Uterus (tissue), 4 donors: ENCODE results near the gene LY6G5B. TPM values are rescaled to one million over a fixed set of nuclear protein-coding genes. Genes with fewer than 3 reads are reported as not detected.
A peak's percentile ranks its signal among the peaks of the same experiment; 100 is the strongest.

Source experiments
- DNase-seq, 2 donors: peaks; one replicate each; pipeline ENCODE4 v3.0.0-alpha.2; 2019 to 2020
- H3K27ac ChIP-seq, 2 donors: fragments of 200-600 bp; sonication (generic); 1 replicate in 1 of 2; 2 replicates in 1 of 2; pipeline ENCODE4 v1.5.1; 2016 to 2018
- H3K27me3 ChIP-seq, 2 donors: fragments of 200-600 bp; sonication (generic); one replicate each; pipeline ENCODE4 v1.5.1; 2018 to 2019; ENCODE audit warnings: control low read depth in 1 of 2
- H3K36me3 ChIP-seq, 2 donors: fragments of 200-600 bp; sonication (generic); one replicate each; pipeline ENCODE4 v1.5.1; 2019; ENCODE audit warnings: control low read depth in 1 of 2
- H3K4me1 ChIP-seq, 2 donors: fragments of 200-600 bp; sonication (generic); one replicate each; pipeline ENCODE4 v1.5.1; 2018 to 2019; ENCODE audit warnings: control low read depth in 1 of 2
- H3K4me3 ChIP-seq, 2 donors: fragments of 200-600 bp; sonication (generic); 1 replicate in 1 of 2; 2 replicates in 1 of 2; pipeline ENCODE4 v1.5.1; 2018 to 2019; ENCODE audit warnings: mild to moderate bottlenecking in 1 of 2
- H3K9me3 ChIP-seq, 2 donors: fragments of 200-600 bp; sonication (generic); one replicate each; pipeline ENCODE4 v1.5.1; 2019; ENCODE audit warnings: control low read depth in 1 of 2
- CTCF ChIP-seq, 4 experiments: fragments of 200-600 bp in 2 of 4; fragments of 450-650 bp in 2 of 4; sonication (generic) in 2 of 4; IDR thresholded peaks; one replicate each; pipeline ENCODE4 v1.5.1; 2016 to 2019; ENCODE audit warnings: antibody characterized with exemption in 4 of 4, mild to moderate bottlenecking in 2 of 4, moderate library complexity in 1 of 4
- POLR2A ChIP-seq, 2 donors: fragments of 450-650 bp; IDR thresholded peaks; one replicate each; pipeline ENCODE4 v1.6.1; 2016; ENCODE audit warnings: antibody characterized with exemption in 2 of 2, mild to moderate bottlenecking in 1 of 2, moderate library complexity in 1 of 2
- intact Hi-C: fragments of 100-400 bp; cut with DNase I; formaldehyde crosslinking; loops from one replicate; pipeline ENCODE4 v1.15.1; 2023; ENCODE audit warnings: low total_unique reads
- total RNA-seq, 4 donors: library from RNA; depleted of rRNA in 3 of 4; stranded (reverse); fragments of >200 nt in 3 of 4; gene quantifications; one replicate each; pipeline versions ENCODE4 v1.1.0 to v1.2.4, GENCODE V29; 2014 to 2023
- donor health status: DM: yes; HTN: yes; CAD: no.

LY6G5B gene
- total RNA-seq, 4 donors from 2014 or later = 1.0 to 27.4 (median 4.3) TPM

- Histone ChIP-seq H3K4me3 (peak overlapping the region; percentile 40 to 56), H3K36me3 (no peaks in the 10 kb centered on the region), H3K27ac (peak overlapping the region; percentile 71 to 88), H3K9me3 (no peaks in the 10 kb centered on the region), H3K27me3 (no peaks in the 10 kb centered on the region), H3K4me1 (peaks cover 0 to 4% of the 10 kb centered on the region in 2 donors)
- intact Hi-C loops = loop anchor here (5.0 kb wide), 1 partner anchor 151 kb away; no protein-coding TSS in a partner anchor
- TF ChIP-seq CTCF (IDR thresholded peaks at IDR 0.05) (peak in 3 of 4 experiments; percentile 29 to 36 (median 36)), POLR2A (IDR thresholded peaks at IDR 0.05) (peak in 1 of 2 donors; percentile 19)
- DNase-seq = peak in 1 of 2 donors; percentile 57
Measured at GRCh38 chr6:31681135-31681671, 11.4 kb downstream of the LY6G5B start.

GRCh38 chr6:31683591-31683990 is 13.8 kb downstream of the LY6G5B start:
- Histone ChIP-seq H3K27me3 (no peaks in the 10 kb centered on the region), H3K4me3 (no peak overlapping the region), H3K36me3 (no peaks in the 10 kb centered on the region), H3K4me1 (peaks cover 0 to 4% of the 10 kb centered on the region in 2 donors), H3K27ac (no peak overlapping the region), H3K9me3 (no peaks in the 10 kb centered on the region)
- TF ChIP-seq CTCF (IDR thresholded peaks at IDR 0.05) = no peak
- no peak for TF ChIP-seq POLR2A (IDR thresholded peaks at IDR 0.05)
- no peak for DNase-seq
- intact Hi-C loops = loop anchor here (5.0 kb wide), 1 partner anchor 149 kb away; no protein-coding TSS in a partner anchor

GRCh38 chr6:31686483-31686882 is 16.7 kb downstream of the LY6G5B start:
- no peaks in the 10 kb centered on the region for H3K27me3 ChIP-seq
- intact Hi-C loops = no loop called here
- no peaks in the 10 kb centered on the region for H3K36me3 ChIP-seq
- no peak overlapping the region for H3K4me3 ChIP-seq
- no peaks in the 10 kb centered on the region for H3K9me3 ChIP-seq
- H3K27ac ChIP-seq = no peak overlapping the region
- TF ChIP-seq POLR2A (IDR thresholded peaks at IDR 0.05) (no peak), CTCF (IDR thresholded peaks at IDR 0.05) (no peak)
- no peaks in the 10 kb centered on the region for H3K4me1 ChIP-seq
- no peak for DNase-seq

- H3K9me3 ChIP-seq = no peaks in the 10 kb centered on the region
- TF ChIP-seq CTCF (IDR thresholded peaks at IDR 0.05) (no peak), POLR2A (IDR thresholded peaks at IDR 0.05) (no peak)
- H3K4me1 ChIP-seq = no peaks in the 10 kb centered on the region
- H3K27ac ChIP-seq = no peak overlapping the region
- no peak for DNase-seq
- no peak overlapping the region for H3K4me3 ChIP-seq
- H3K27me3 ChIP-seq = no peaks in the 10 kb centered on the region
- intact Hi-C loops = no loop called here
- H3K36me3 ChIP-seq = no peaks in the 10 kb centered on the region
Measured at GRCh38 chr6:31687321-31687720, 17.5 kb downstream of the LY6G5B start.

- Histone ChIP-seq H3K4me1 (no peaks in the 10 kb centered on the region), H3K36me3 (no peaks in the 10 kb centered on the region), H3K4me3 (no peak overlapping the region), H3K27me3 (no peaks in the 10 kb centered on the region), H3K27ac (no peak overlapping the region), H3K9me3 (no peaks in the 10 kb centered on the region)
- TF ChIP-seq CTCF (IDR thresholded peaks at IDR 0.05) = no peak
- no peak for TF ChIP-seq POLR2A (IDR thresholded peaks at IDR 0.05)
- intact Hi-C loops = no loop called here
- DNase-seq = no peak
Measured at GRCh38 chr6:31687860-31688693, 18.3 kb downstream of the LY6G5B start.
